Bronchial epithelial cell (primary cell): ENCODE measurements around the gene UBQLNL. TPM values are rescaled to one million over a fixed set of nuclear protein-coding genes. Genes with fewer than 3 reads are reported as not detected.

Experiments used
- DNase-seq: peaks from one replicate; pipeline ENCODE4 v3.0.0-alpha.2; 2010; ENCODE audit warnings: low read depth
- FAIRE-seq: peaks from 2 replicates; lab custom pipeline; 2011; peaks lifted over from hg19 to GRCh38; lab: Jason Lieb, UNC
- H3K27me3 ChIP-seq: 2 replicates; pipeline ENCODE4 v1.5.1; 2011; ENCODE audit warnings: low read length; ENCODE audit not compliant: control insufficient read depth, insufficient read depth
- H3K36me3 ChIP-seq: 2 replicates; pipeline ENCODE4 v1.5.1; 2011; ENCODE audit warnings: low read length; ENCODE audit not compliant: control insufficient read depth, insufficient read depth
- H3K4me3 ChIP-seq: 2 replicates; pipeline ENCODE4 v1.5.1; 2011; ENCODE audit warnings: mild to moderate bottlenecking, low read depth, low read length, control low read depth
- total RNA-seq: library from RNA; depleted of rRNA; stranded (reverse); fragments of >200 nt; gene quantifications from 2 replicates; pipeline ENCODE4 v1.2.1, GENCODE V29; 2014
- TF ChIP-seq, protein P1 (sequence below): IDR thresholded peaks from 2 replicates; pipeline ENCODE4 v1.5.1; 2011; ENCODE audit warnings: mild to moderate bottlenecking, moderate library complexity, low read length, control low read depth, inconsistent platforms; ENCODE audit not compliant: insufficient read depth, severe bottlenecking

UBQLNL gene
- total RNA-seq, 1 donor from 2014 or later: not detected

DNA sequence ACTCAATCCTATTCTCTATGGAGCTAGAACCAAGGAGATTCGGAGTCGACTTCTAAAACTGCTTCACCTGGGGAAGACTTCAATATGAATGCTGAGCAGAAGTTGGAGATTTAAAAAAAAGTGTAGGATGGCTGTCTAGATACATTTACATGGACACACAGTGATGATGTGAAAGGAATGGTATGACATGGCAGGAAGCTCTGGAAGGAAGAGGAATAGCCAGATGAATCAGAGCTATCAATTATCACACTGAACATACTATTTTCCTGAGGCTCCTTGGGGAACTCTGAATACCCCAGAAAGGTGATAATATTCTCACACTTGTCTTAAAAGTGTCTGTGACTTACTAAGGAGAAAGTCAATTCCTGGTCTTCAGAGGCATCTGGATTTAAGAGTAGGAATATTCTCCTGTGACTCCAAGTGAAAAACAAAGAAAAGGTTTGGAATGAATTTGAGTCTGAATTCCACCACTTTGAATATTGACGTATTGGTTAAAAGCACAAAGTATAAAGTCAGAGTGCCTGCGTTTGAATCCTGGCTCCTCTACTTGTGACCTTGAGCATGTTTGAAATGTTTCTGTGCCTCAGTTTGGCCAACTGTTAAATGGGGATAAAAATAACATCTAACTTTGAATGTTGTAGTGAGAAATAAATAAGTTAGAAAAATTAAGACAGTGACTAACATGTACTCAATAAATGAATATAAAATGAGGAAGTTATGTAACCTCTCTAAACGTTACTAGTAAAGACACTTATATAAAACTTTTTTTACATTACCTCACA is 26.7 kb downstream of the UBQLNL start:
- Histone ChIP-seq H3K27me3 (no peaks in the 10 kb centered on the region), H3K4me3 (no peak overlapping the region), H3K36me3 (no peaks in the 10 kb centered on the region)
- FAIRE-seq (no peak), DNase-seq (peak; percentile 40)
- TF ChIP-seq, protein P1, sequence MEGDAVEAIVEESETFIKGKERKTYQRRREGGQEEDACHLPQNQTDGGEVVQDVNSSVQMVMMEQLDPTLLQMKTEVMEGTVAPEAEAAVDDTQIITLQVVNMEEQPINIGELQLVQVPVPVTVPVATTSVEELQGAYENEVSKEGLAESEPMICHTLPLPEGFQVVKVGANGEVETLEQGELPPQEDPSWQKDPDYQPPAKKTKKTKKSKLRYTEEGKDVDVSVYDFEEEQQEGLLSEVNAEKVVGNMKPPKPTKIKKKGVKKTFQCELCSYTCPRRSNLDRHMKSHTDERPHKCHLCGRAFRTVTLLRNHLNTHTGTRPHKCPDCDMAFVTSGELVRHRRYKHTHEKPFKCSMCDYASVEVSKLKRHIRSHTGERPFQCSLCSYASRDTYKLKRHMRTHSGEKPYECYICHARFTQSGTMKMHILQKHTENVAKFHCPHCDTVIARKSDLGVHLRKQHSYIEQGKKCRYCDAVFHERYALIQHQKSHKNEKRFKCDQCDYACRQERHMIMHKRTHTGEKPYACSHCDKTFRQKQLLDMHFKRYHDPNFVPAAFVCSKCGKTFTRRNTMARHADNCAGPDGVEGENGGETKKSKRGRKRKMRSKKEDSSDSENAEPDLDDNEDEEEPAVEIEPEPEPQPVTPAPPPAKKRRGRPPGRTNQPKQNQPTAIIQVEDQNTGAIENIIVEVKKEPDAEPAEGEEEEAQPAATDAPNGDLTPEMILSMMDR: no peak

DNA sequence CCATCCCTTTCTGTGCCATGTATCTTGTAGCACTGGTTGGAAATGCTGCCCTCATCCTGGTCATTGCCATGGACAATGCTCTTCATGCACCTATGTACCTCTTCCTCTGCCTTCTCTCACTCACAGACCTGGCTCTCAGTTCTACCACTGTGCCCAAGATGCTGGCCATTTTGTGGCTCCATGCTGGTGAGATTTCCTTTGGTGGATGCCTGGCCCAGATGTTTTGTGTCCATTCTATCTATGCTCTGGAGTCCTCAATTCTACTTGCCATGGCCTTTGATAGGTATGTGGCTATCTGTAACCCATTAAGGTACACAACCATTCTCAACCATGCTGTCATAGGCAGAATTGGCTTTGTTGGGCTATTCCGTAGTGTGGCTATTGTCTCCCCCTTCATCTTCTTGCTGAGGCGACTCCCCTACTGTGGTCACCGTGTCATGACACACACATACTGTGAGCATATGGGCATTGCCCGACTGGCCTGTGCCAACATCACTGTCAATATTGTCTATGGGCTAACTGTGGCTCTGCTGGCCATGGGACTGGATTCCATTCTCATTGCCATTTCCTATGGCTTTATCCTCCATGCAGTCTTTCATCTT is 27.6 kb downstream of the UBQLNL start:
- TF ChIP-seq, protein P1: no peak
- peak; percentile 89 for FAIRE-seq
- no peaks in the 10 kb centered on the region for H3K27me3 ChIP-seq
- no peaks in the 10 kb centered on the region for H3K36me3 ChIP-seq
- DNase-seq: no peak
- no peak overlapping the region for H3K4me3 ChIP-seq

DNA sequence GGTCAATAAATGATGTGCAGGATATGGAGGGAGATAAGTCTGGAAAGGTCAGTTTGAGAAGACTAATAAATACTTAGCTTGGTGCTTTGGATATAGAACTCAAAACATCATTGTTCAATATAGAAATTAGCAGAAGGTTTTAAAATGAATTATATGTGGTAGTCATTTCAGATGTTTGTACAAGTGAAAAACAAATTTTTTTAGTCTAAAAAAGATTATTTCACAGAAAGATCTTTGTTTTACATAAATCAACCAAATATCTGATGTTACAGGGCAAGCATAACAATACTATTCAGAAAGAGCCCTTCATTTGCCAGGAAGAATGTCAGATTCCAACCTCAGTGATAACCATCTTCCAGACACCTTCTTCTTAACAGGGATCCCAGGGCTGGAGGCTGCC is 28.1 kb downstream of the UBQLNL start, which contains the start of gene OR52D1:
TSS of gene OR52D1 (plus strand) at position 301 of the 400 bp plus-strand sequence. CDS start at position 323, 22 bp downstream.
- no peak for DNase-seq
- Histone ChIP-seq H3K36me3 (no peaks in the 10 kb centered on the region), H3K4me3 (no peak within 1 kb of the TSS), H3K27me3 (no peaks in the 10 kb centered on the region)
- no peak for FAIRE-seq
- TF ChIP-seq, protein P1: no peak

- no peak for FAIRE-seq
- TF ChIP-seq, protein P1: no peak
- DNase-seq: no peak
- H3K36me3 ChIP-seq: no peaks in the 10 kb centered on the region
- H3K4me3 ChIP-seq: no peak overlapping the region
- no peaks in the 10 kb centered on the region for H3K27me3 ChIP-seq
These were observed 30.1 kb downstream of the UBQLNL start for GRCh38 chr11:5486421-5486820.

GRCh38 chr11:5486003-5486402 is 30.5 kb downstream of the UBQLNL start:
- TF ChIP-seq, protein P1: no peak
- Histone ChIP-seq H3K4me3 (no peak overlapping the region), H3K27me3 (no peaks in the 10 kb centered on the region), H3K36me3 (no peaks in the 10 kb centered on the region)
- FAIRE-seq (no peak), DNase-seq (no peak)
